Brain microvascular endothelial cell (primary cell): ENCODE data around the gene MAPK4.

Source experiments
- DNase-seq: peaks from one replicate; pipeline ENCODE4 v3.0.0-alpha.2; 2020
- H3K27ac ChIP-seq: fragments of 250-450 bp; sonication (Bioruptor Pico); 2 replicates; pipeline ENCODE4 v1.5.1; 2020; ENCODE audit warnings: mild to moderate bottlenecking, moderate library complexity
- H3K27me3 ChIP-seq: fragments of 250-450 bp; sonication (Bioruptor Pico); replicated peaks from 2 replicates; pipeline ENCODE4 v1.5.1; 2020; ENCODE audit warnings: mild to moderate bottlenecking
- H3K36me3 ChIP-seq: fragments of 250-450 bp; sonication (Bioruptor Pico); replicated peaks from 2 replicates; pipeline ENCODE4 v1.5.1; 2020; ENCODE audit warnings: mild to moderate bottlenecking
- H3K4me3 ChIP-seq: 2 replicates; pipeline ENCODE4 v1.5.1; 2011; ENCODE audit warnings: low read depth, mild to moderate bottlenecking, control low read depth, low read length, moderate library complexity
- in situ Hi-C: cut with HindIII; loops from 2 replicates; pipeline ENCODE4 v1.10.0; 2017; ENCODE audit warnings: low sequenced_read_pairs, low pct_ligation_motif_present
- TF ChIP-seq, protein P1 (sequence below): IDR thresholded peaks from 2 replicates; pipeline ENCODE4 v1.5.1; 2011; ENCODE audit warnings: low read depth, mild to moderate bottlenecking, moderate library complexity, low read length, control low read depth, inconsistent platforms; ENCODE audit errors: missing control alignments

Gene MAPK4

DNA sequence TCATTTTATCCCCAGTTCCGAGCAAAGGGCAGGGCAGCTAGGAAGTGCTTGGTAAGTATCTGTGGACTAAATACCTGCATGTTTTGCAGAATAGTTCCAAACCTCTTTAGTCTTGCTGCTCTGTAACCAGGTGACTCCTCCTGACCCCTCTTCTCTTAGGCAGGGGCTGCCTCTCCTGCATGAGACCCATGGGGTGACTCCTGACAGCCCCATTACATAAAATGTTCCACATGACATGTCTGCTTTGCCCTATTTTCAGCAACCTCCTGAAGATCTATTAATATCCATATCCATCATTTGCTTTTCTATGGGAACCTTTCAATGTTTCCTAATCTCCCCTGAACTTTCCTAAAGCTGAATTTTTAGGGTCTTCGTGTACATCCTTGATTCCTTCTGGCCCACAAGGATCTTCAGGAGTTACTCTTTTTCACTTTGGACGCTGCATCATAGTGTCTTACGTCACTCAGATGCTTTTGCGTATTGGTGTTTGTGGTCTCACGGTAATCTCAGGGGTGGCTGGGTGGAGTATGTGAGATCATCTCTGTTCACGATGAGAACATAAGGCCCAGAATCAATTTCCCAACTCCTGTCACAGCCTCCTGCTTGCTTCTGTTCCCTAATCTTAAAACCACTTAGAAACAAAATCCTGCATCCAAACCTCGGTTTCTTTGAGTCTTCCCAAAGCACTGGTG lies 76.6 kb downstream of the MAPK4 start:
- H3K4me3 ChIP-seq = no peak overlapping the region
- H3K27ac ChIP-seq = no peak overlapping the region
- TF ChIP-seq, protein P1, sequence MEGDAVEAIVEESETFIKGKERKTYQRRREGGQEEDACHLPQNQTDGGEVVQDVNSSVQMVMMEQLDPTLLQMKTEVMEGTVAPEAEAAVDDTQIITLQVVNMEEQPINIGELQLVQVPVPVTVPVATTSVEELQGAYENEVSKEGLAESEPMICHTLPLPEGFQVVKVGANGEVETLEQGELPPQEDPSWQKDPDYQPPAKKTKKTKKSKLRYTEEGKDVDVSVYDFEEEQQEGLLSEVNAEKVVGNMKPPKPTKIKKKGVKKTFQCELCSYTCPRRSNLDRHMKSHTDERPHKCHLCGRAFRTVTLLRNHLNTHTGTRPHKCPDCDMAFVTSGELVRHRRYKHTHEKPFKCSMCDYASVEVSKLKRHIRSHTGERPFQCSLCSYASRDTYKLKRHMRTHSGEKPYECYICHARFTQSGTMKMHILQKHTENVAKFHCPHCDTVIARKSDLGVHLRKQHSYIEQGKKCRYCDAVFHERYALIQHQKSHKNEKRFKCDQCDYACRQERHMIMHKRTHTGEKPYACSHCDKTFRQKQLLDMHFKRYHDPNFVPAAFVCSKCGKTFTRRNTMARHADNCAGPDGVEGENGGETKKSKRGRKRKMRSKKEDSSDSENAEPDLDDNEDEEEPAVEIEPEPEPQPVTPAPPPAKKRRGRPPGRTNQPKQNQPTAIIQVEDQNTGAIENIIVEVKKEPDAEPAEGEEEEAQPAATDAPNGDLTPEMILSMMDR = no peak
- no peaks in the 10 kb centered on the region for H3K27me3 ChIP-seq
- no peak for DNase-seq
- H3K36me3 ChIP-seq = no peaks in the 10 kb centered on the region
- in situ Hi-C loops = no loop called here

DNA sequence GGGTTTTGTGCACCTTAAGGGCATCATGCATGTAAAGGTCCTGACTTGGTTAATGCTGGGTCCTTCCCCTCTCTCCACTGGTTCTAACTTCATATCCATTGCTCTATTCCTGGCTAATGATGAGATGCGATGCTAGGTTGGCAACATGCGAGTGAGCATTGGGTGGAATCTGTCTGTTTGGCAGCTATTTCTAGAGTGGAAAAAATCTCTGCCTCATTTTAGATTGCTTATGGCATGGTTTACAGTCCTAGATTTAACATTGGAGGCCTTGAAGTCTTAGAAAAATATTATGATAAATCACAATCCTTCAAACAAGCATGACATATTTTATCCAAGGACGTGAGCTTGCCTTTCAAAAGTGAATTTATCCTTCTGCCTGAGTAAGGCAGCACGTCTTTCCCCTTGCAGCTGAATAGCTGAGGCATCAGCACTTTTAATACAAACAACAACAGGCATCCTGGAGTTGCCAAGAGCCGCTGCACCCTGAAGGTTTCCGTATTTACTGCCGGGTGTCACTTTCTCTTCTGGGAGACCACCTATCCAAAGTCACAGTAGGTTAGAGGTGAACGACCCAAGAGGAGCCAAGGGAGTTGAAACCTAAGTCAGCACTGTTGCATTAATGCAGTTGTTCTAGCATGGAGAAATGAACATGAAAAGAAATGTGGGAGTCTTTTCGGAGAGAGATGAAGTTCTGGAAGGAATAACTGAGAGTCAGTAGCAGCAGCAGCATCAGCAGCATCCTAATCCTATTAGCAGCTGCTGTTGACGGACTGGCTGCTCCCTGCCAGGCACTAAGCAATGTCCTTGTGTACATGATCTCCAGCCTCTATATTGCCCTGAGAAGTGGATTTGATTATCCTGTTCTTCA lies 78.4 kb downstream of the MAPK4 start:
- Histone ChIP-seq H3K36me3 (no peaks in the 10 kb centered on the region), H3K4me3 (no peak overlapping the region), H3K27me3 (no peaks in the 10 kb centered on the region), H3K27ac (no peak overlapping the region)
- TF ChIP-seq, protein P1 = no peak
- DNase-seq = no peak
- in situ Hi-C loops = no loop called here

DNA sequence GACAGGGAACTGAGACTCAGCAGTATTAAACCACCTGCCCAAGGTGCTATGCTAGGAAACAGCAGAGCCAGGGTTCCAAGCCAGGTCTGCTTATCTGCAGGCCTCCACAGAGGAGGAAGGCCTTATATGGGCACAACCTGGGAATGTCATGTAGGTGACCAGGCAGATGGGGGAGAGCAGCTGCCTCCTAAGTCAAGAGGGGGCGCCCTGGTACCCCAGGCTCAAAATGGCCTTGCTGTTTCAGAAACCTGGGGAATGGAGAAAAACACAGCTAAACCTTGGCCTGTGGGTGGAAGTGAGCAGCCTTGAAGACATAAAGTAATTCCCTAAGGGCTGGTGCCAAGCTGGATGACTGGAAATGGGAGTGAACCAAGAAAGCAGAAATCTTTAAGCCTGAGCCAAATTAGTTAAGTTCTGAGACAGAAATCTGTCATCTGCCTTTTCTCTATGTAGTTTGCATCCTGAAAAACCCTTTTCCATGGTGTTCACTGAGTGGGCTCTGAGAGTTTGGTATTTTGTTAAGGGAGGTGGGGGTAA lies 79.1 kb downstream of the MAPK4 start:
- in situ Hi-C loops = no loop called here
- Histone ChIP-seq H3K27ac (no peak overlapping the region), H3K27me3 (no peaks in the 10 kb centered on the region), H3K36me3 (no peaks in the 10 kb centered on the region), H3K4me3 (no peak overlapping the region)
- no peak for DNase-seq
- TF ChIP-seq, protein P1 = no peak

DNA sequence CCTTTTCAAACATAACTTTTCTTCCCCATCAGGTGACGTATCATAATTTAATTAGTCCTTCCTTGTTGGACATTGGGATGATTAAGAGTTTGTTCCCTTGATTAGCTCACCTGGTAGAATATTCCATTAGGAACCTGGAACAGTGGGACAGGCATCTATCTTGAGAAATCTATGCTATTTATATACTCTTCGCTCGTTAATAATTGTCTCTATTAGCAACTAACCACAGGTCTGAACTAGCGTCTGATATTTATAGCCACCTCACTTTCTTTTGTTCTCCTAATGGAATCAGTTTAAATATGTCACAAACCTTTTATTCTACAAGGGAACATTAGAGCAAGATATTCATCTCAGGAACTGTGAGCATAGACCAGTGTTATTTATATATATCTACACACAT lies 79.8 kb downstream of the MAPK4 start:
- H3K36me3 ChIP-seq = no peaks in the 10 kb centered on the region
- H3K27me3 ChIP-seq = no peaks in the 10 kb centered on the region
- in situ Hi-C loops = no loop called here
- TF ChIP-seq, protein P1 = no peak
- H3K27ac ChIP-seq = no peak overlapping the region
- DNase-seq = no peak
- H3K4me3 ChIP-seq = no peak overlapping the region

DNA sequence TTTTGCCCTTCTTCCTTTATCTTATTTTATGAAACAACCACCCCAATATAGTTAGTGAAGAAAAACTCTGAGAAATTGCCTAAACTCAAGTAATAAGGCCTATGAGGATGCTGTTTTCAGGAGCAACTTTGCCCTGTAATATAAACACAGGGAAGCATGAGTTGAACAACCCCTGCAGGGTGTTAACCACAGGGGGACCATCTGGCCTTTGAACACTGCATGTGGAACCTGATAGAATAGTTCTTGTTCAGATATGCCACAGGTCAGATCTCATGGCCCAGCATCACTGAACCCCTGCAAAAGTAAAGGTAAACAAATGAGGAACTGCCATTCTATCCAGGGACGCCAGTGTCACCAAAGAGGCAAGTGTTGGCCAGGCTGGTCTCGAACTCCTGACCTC lies 82.6 kb downstream of the MAPK4 start:
- in situ Hi-C loops = no loop called here
- Histone ChIP-seq H3K4me3 (no peak overlapping the region), H3K36me3 (no peaks in the 10 kb centered on the region), H3K27me3 (no peaks in the 10 kb centered on the region), H3K27ac (no peak overlapping the region)
- TF ChIP-seq, protein P1 = no peak
- no peak for DNase-seq
